ENCODE measurements around the gene ZNF142.

The ZNF142 gene

GRCh38 chr2:218643751-218644310, 15.6 kb downstream of the ZNF142 start:
- no peak for DNase-seq (ENCODE audit: low spot score)
- CTCF ChIA-PET = interaction anchor here (0.6 kb wide), 1 partner anchor 463 kb away, joined by 3 read pairs; no protein-coding TSS in a partner anchor
- POLR2A ChIA-PET (ENCODE audit: low non-redundant PET) = interaction anchor here (0.5 kb wide), 1 partner anchor 8 kb away, joined by 10 read pairs; no protein-coding TSS in a partner anchor
- peak overlapping the region; percentile 21; the same call in 1 of the 2 replicates for H3K27ac ChIP-seq
- TF ChIP-seq CTCF (conservative IDR thresholded peaks at IDR 0.05; ENCODE audit: low read depth) = no peak

GRCh38 chr2:218642786-218643185, 16.6 kb downstream of the ZNF142 start:
- no peak for DNase-seq (ENCODE audit: low spot score)
- CTCF ChIA-PET = interaction anchor here (0.6 kb wide), 2 partner anchors 79 to 341 kb away, joined by 3 read pairs; no protein-coding TSS in a partner anchor
- no peak for TF ChIP-seq CTCF (conservative IDR thresholded peaks at IDR 0.05; ENCODE audit: low read depth)
- peak overlapping the region; percentile 18; the same call in 1 of the 2 replicates for H3K27ac ChIP-seq
- POLR2A ChIA-PET (ENCODE audit: low non-redundant PET) = no interaction called here

- ChIA-PET CTCF (no interaction called here), POLR2A (ENCODE audit: low non-redundant PET) (no interaction called here)
- TF ChIP-seq CTCF (conservative IDR thresholded peaks at IDR 0.05; ENCODE audit: low read depth) = no peak
- no peak for DNase-seq (ENCODE audit: low spot score)
- H3K27ac ChIP-seq = no peak overlapping the region
These were observed 17.2 kb downstream of the ZNF142 start for GRCh38 chr2:218642121-218642656.

GRCh38 chr2:218638372-218638771, 21.1 kb downstream of the ZNF142 start:
- ChIA-PET CTCF (no interaction called here), POLR2A (ENCODE audit: low non-redundant PET) (no interaction called here)
- DNase-seq (ENCODE audit: low spot score) = no peak
- no peak for TF ChIP-seq CTCF (conservative IDR thresholded peaks at IDR 0.05; ENCODE audit: low read depth)
- H3K27ac ChIP-seq = no peak overlapping the region

- DNase-seq (ENCODE audit: low spot score) = no peak
- ChIA-PET POLR2A (ENCODE audit: low non-redundant PET) (interaction anchor here (0.8 kb wide), 1 partner anchor 8 kb away, joined by 10 read pairs; no protein-coding TSS in a partner anchor), CTCF (interaction anchor here (0.6 kb wide), 1 partner anchor 18 kb away, joined by 4 read pairs; no protein-coding TSS in a partner anchor)
- no peak for TF ChIP-seq CTCF (conservative IDR thresholded peaks at IDR 0.05; ENCODE audit: low read depth)
- no peak overlapping the region for H3K27ac ChIP-seq
These were observed 23.7 kb downstream of the ZNF142 start for GRCh38 chr2:218635719-218636118.

GRCh38 chr2:218631837-218632236, 27.6 kb downstream of the ZNF142 start:
- ChIA-PET CTCF (interaction anchor here (0.7 kb wide), 1 partner anchor 259 kb away, joined by 4 read pairs; no protein-coding TSS in a partner anchor), POLR2A (ENCODE audit: low non-redundant PET) (no interaction called here)
- peak overlapping the region; percentile 34; the same call in 1 of the 2 replicates for H3K27ac ChIP-seq
- TF ChIP-seq CTCF (conservative IDR thresholded peaks at IDR 0.05; ENCODE audit: low read depth) = no peak
- peak; percentile 76 for DNase-seq (ENCODE audit: low spot score)

All from RWPE1 (cell line).